H9 (cell line): ENCODE measurements around the gene ZBTB20. TPM values are rescaled to one million over a fixed set of nuclear protein-coding genes. Genes with fewer than 3 reads are reported as not detected.

Experiments used
- DNase-seq: peaks from one replicate; pipeline ENCODE4 v3.0.0-alpha.2; 2017
- H2AFZ ChIP-seq: one replicate; pipeline ENCODE4 v1.6.1; 2013; ENCODE audit warnings: mild to moderate bottlenecking, low read length, control low read depth, moderate library complexity
- H2AK5ac ChIP-seq: 2 replicates; pipeline ENCODE4 v1.6.1; 2013; ENCODE audit warnings: low read length, control low read depth, mixed read lengths; ENCODE audit not compliant: insufficient read length
- H2BK120ac ChIP-seq: one replicate; pipeline ENCODE4 v1.6.1; 2013; ENCODE audit warnings: low read depth, mild to moderate bottlenecking, low read length, control low read depth, inconsistent platforms; ENCODE audit not compliant: poor library complexity, severe bottlenecking
- H2BK12ac ChIP-seq: 2 replicates; pipeline ENCODE4 v1.6.1; 2013; ENCODE audit warnings: low read length, control low read depth, mixed read lengths, low read depth; ENCODE audit not compliant: insufficient read length
- H2BK15ac ChIP-seq: 2 replicates; pipeline ENCODE4 v1.6.1; 2013; ENCODE audit warnings: low read depth, low read length, control low read depth
- H2BK20ac ChIP-seq: one replicate; pipeline ENCODE4 v1.6.1; 2013; ENCODE audit warnings: low read depth, mild to moderate bottlenecking, low read length, control low read depth, inconsistent platforms; ENCODE audit not compliant: poor library complexity, severe bottlenecking
- H2BK5ac ChIP-seq: 2 replicates; pipeline ENCODE4 v1.6.1; 2013; ENCODE audit warnings: low read length, control low read depth, mixed read lengths; ENCODE audit not compliant: insufficient read length
- H3K14ac ChIP-seq: 2 replicates; pipeline ENCODE4 v1.6.1; 2013; ENCODE audit warnings: low read length, control low read depth; ENCODE audit not compliant: insufficient read depth
- H3K18ac ChIP-seq: 2 replicates; pipeline ENCODE4 v1.6.1; 2013; ENCODE audit warnings: low read depth, mild to moderate bottlenecking, mixed read lengths, low read length, control low read depth; ENCODE audit not compliant: insufficient read length
- H3K23ac ChIP-seq: 2 replicates; pipeline ENCODE4 v1.6.1; 2013; ENCODE audit warnings: low read length, control low read depth, mixed read lengths, low read depth; ENCODE audit not compliant: insufficient read length
- H3K23me2 ChIP-seq: 2 replicates; pipeline ENCODE4 v1.6.1; 2013; ENCODE audit warnings: low read depth, mild to moderate bottlenecking, mixed read lengths, low read length, control low read depth; ENCODE audit not compliant: insufficient read length, poor library complexity, severe bottlenecking
- H3K27ac ChIP-seq: 2 replicates; pipeline ENCODE4 v1.5.1; 2013; ENCODE audit warnings: low read length, control low read depth, mixed read lengths, low read depth; ENCODE audit not compliant: insufficient read length
- H3K27me3 ChIP-seq: 2 replicates; pipeline ENCODE4 v1.6.1; 2013; ENCODE audit warnings: low read length, control low read depth, inconsistent platforms; ENCODE audit not compliant: insufficient read depth
- H3K4ac ChIP-seq: 2 replicates; pipeline ENCODE4 v1.6.1; 2013; ENCODE audit warnings: low read depth, mild to moderate bottlenecking, control low read depth, inconsistent platforms, low read length, moderate library complexity
- H3K4me1 ChIP-seq: 2 replicates; pipeline ENCODE4 v1.6.1; 2013; ENCODE audit warnings: low read length, control low read depth, inconsistent platforms; ENCODE audit not compliant: insufficient read depth
- H3K4me2 ChIP-seq: 2 replicates; pipeline ENCODE4 v1.6.1; 2013; ENCODE audit warnings: low read length, control low read depth, mixed read lengths; ENCODE audit not compliant: insufficient read length, insufficient read depth
- H3K56ac ChIP-seq: 2 replicates; pipeline ENCODE4 v1.6.1; 2013; ENCODE audit warnings: low read depth, mild to moderate bottlenecking, mixed read lengths, low read length, control low read depth; ENCODE audit not compliant: insufficient read length
- H3K79me1 ChIP-seq: 2 replicates; pipeline ENCODE4 v1.6.1; 2013; ENCODE audit warnings: low read depth, mild to moderate bottlenecking, moderate library complexity, low read length, control low read depth, inconsistent platforms; ENCODE audit not compliant: insufficient read depth, poor library complexity, severe bottlenecking
- H3K79me2 ChIP-seq: 2 replicates; pipeline ENCODE4 v1.6.1; 2013; ENCODE audit warnings: low read length, control low read depth, inconsistent platforms; ENCODE audit not compliant: insufficient read depth
- H3K9ac ChIP-seq: 2 replicates; pipeline ENCODE4 v1.6.1; 2013; ENCODE audit warnings: low read length, control low read depth, mixed read lengths; ENCODE audit not compliant: insufficient read length; ENCODE audit errors: extremely low read depth
- H3K9me3 ChIP-seq: one replicate; pipeline ENCODE4 v1.6.1; 2013; ENCODE audit warnings: low read depth, low read length, inconsistent platforms; ENCODE audit not compliant: control insufficient read depth
- H3T11ph ChIP-seq: one replicate; pipeline ENCODE4 v1.6.1; 2013; ENCODE audit warnings: mild to moderate bottlenecking, low read length, control low read depth, inconsistent platforms
- H4K20me1 ChIP-seq: one replicate; pipeline ENCODE4 v1.6.1; 2013; ENCODE audit not compliant: control insufficient read depth, insufficient read length, insufficient read depth
- H4K5ac ChIP-seq: 2 replicates; pipeline ENCODE4 v1.6.1; 2013; ENCODE audit warnings: low read depth, mild to moderate bottlenecking, mixed read lengths, low read length, control low read depth; ENCODE audit not compliant: insufficient read length
- H4K8ac ChIP-seq: replicated peaks from 2 replicates; pipeline ENCODE4 v1.6.1; 2013; ENCODE audit warnings: low read length, control low read depth, mixed read lengths, low read depth; ENCODE audit not compliant: insufficient read length
- H4K91ac ChIP-seq: 2 replicates; pipeline ENCODE4 v1.6.1; 2013; ENCODE audit warnings: low read depth, mild to moderate bottlenecking, moderate library complexity, mixed read lengths, low read length, control low read depth; ENCODE audit not compliant: insufficient read length
- H3K27ac Mint-ChIP-seq, 3 experiments: 2 replicates in 2 of 3; 3 replicates in 1 of 3; pipeline ENCODE4 v1.8.0; 2020 to 2021; ENCODE audit warnings: mixed read lengths in 3 of 3, mild to moderate bottlenecking in 1 of 3, moderate library complexity in 1 of 3
- H3K27me3 Mint-ChIP-seq: 2 replicates; pipeline ENCODE4 v1.8.0; 2021; ENCODE audit warnings: low read depth, mild to moderate bottlenecking, moderate library complexity, mixed read lengths
- H3K36me3 Mint-ChIP-seq, 3 experiments: 2 replicates in 2 of 3; 3 replicates in 1 of 3; pipeline ENCODE4 v1.8.0; 2020 to 2021; ENCODE audit warnings: low read depth in 3 of 3, mixed read lengths in 3 of 3; ENCODE audit not compliant: insufficient read depth in 1 of 3
- H3K4me1 Mint-ChIP-seq, 2 experiments: 2 replicates each; pipeline ENCODE4 v1.8.0; 2020; ENCODE audit warnings: mixed read lengths in 2 of 2
- H3K4me3 Mint-ChIP-seq, 2 experiments: 2 replicates in 1 of 2; 3 replicates in 1 of 2; pipeline ENCODE4 v1.8.0; 2020 to 2021; ENCODE audit warnings: mild to moderate bottlenecking in 2 of 2, mixed read lengths in 2 of 2, moderate library complexity in 1 of 2
- H3K9me3 Mint-ChIP-seq, 2 experiments: 2 replicates in 1 of 2; 3 replicates in 1 of 2; pipeline ENCODE4 v1.8.0; 2020; ENCODE audit warnings: mild to moderate bottlenecking in 2 of 2, mixed read lengths in 2 of 2, moderate library complexity in 1 of 2
- WGBS: extraction: QIAGEN DNeasy Blood & Tissue Kit; methylation state at CpG from one replicate; pipeline ENCODE4 v1.1.7; 2013; ENCODE audit warnings: missing lambda C conversion rate, low lambda C conversion rate, mixed read lengths; ENCODE audit not compliant: insufficient read length; ENCODE audit errors: extremely low coverage; 5-methylcytosine and 5-hydroxymethylcytosine counted together
- total RNA-seq: library from RNA; stranded (reverse); gene quantifications from 2 replicates; pipeline ENCODE4 v1.2.1, GENCODE V29; 2021
- TF ChIP-seq, protein P1 (sequence below): fragments of 200-600 bp; sonication (generic); conservative IDR thresholded peaks from 3 replicates; pipeline ENCODE4 v1.8.0; 2021; ENCODE audit warnings: antibody characterized with exemption, mild to moderate bottlenecking

Gene ZBTB20
- total RNA-seq, 1 experiment from 2014 or later: 0.70 TPM

DNA sequence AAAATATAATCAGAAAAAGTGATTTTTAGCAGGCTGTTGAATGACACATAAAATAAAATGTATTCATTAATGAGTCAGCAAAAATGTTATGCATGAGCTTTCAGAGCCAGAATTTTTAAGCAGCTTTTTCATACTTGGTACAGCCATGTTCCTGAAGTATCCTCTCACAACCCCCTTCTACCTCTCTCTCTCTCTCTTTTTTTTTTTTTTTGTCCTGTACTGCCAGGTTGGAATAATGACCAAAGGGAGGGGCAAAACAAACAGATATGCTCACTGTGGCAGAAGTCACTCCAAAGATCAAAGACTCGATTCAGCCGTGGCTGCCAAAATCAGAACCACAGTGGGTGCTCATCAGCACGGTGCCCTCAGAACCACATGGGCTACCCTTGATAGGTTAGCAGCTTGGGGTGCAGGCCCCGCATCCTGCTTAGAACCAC lies 383.0 kb downstream of the ZBTB20 start:
- Histone ChIP-seq H2BK15ac (no peak overlapping the region), H3K27me3 (no peaks in the 10 kb centered on the region), H3K14ac (no peak overlapping the region), H3K4ac (no peak overlapping the region), H3K4me2 (no peak overlapping the region), H3K9ac (no peak overlapping the region), H3K27ac (no peak overlapping the region), H4K8ac (no peak overlapping the region), H2AFZ (no peak overlapping the region), H3K23me2 (no peaks in the 10 kb centered on the region), H2BK120ac (no peak overlapping the region), H3K79me2 (no peaks in the 10 kb centered on the region), H2AK5ac (no peak overlapping the region), H2BK12ac (no peak overlapping the region), H2BK20ac (no peak overlapping the region), H3K4me1 (no peaks in the 10 kb centered on the region), H4K5ac (no peak overlapping the region), H3K79me1 (no peaks in the 10 kb centered on the region), H3T11ph (no peak overlapping the region), H2BK5ac (no peak overlapping the region), H3K18ac (no peak overlapping the region), H4K20me1 (no peaks in the 10 kb centered on the region), H3K23ac (no peak overlapping the region), H3K9me3 (no peaks in the 10 kb centered on the region), H4K91ac (no peak overlapping the region), H3K56ac (no peak overlapping the region)
- no peaks in the 10 kb centered on the region for H3K9me3 Mint-ChIP-seq
- H3K4me3 Mint-ChIP-seq: no peak overlapping the region
- H3K36me3 Mint-ChIP-seq: no peaks in the 10 kb centered on the region
- no peak for DNase-seq
- WGBS: no CpG with 5 or more reads among the region's 4 CpGs
- H3K27ac Mint-ChIP-seq: peak overlapping the region in 1 of 3 experiments; percentile 40; a peak in 1 of 7 replicates
- TF ChIP-seq, protein P1, sequence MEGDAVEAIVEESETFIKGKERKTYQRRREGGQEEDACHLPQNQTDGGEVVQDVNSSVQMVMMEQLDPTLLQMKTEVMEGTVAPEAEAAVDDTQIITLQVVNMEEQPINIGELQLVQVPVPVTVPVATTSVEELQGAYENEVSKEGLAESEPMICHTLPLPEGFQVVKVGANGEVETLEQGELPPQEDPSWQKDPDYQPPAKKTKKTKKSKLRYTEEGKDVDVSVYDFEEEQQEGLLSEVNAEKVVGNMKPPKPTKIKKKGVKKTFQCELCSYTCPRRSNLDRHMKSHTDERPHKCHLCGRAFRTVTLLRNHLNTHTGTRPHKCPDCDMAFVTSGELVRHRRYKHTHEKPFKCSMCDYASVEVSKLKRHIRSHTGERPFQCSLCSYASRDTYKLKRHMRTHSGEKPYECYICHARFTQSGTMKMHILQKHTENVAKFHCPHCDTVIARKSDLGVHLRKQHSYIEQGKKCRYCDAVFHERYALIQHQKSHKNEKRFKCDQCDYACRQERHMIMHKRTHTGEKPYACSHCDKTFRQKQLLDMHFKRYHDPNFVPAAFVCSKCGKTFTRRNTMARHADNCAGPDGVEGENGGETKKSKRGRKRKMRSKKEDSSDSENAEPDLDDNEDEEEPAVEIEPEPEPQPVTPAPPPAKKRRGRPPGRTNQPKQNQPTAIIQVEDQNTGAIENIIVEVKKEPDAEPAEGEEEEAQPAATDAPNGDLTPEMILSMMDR: no peak
- 0 out of 4 replicates have a peak, but pooled peaks cover 0 to 2% of the 10 kb centered on the region in 2 experiments for H3K4me1 Mint-ChIP-seq
- H3K27me3 Mint-ChIP-seq: no peaks in the 10 kb centered on the region
